Left colon (tissue), 2 donors: Measurements from ENCODE around the gene ARRB1. TPM values are rescaled to one million over a fixed set of nuclear protein-coding genes. Genes with fewer than 3 reads are reported as not detected.
"Not testable (repeated sequence)": the region's sequence is repeated elsewhere in the genome, so short reads cannot be mapped to it uniquely, and the experiment has no call there.

Experiments used
- ATAC-seq: fragments of 200-7000 bp; cut with Tn5 transposase; one replicate; pipeline ENCODE4 v1.9.1; 2020; ENCODE audit warnings: mild to moderate bottlenecking, moderate library complexity
- DNase-seq, 2 donors: peaks; one replicate each; pipeline ENCODE4 v3.0.0-alpha.2; 2020
- intact Hi-C, 2 donors: fragments of 100-400 bp; cut with DNase I in 1 of 2; cut with micrococcal nuclease in 1 of 2; formaldehyde crosslinking; loops; one replicate each; pipeline versions ENCODE4 v1.11.2 to v1.14.0; 2022; cut with DNase I, micrococcal nuclease
- total RNA-seq, 2 donors: library from RNA; stranded (reverse); fragmentation: NEBNext Ultra II Directional; extraction: Animal tissue kit (Norgen Biotek cat#: 25700); gene quantifications; one replicate each; pipeline ENCODE4 v1.2.1, GENCODE V29; 2021
- donor health status: DM: no; HTN: no; CAD: no.
- donor health status: DM: yes; HTN: yes; CAD: no.

The ARRB1 gene
- total RNA-seq, 2 donors from 2014 or later, result 80.5 to 95.4 TPM

DNA sequence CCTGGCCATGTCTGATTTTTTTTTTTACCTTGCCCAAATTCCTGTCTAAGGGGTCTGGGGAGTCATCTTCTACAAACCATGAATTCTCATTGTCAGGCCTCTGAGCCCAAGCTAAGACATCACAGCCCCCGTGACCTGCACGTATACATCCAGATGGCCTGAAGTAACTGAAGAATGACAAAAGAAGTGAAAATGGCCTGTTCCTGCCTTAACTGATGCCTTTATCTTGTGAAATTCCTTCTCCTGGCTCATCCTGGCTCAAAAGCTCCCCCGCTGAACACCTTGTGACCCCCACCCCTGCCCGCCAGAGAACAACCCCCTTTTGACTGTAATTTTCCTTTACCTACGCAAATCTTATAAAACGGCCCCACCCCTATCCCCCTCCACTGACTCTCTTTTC is 20.2 kb downstream of the ARRB1 start:
- DNase-seq, ATAC-seq, intact Hi-C loops: not testable (repeated sequence)

- intact Hi-C loops, DNase-seq, ATAC-seq: not testable (repeated sequence)
These were observed 20.6 kb downstream of the ARRB1 start for GRCh38 chr11:75330886-75331285.

GRCh38 chr11:75330291-75330690 is 21.2 kb downstream of the ARRB1 start:
- intact Hi-C loops, result no loop called here
- peak; percentile 66 to 83 for DNase-seq
- peak; percentile 81 for ATAC-seq

GRCh38 chr11:75328426-75329277 is 22.8 kb downstream of the ARRB1 start:
- intact Hi-C loops, result loop anchor here in 1 of 2 donors (5.0 kb wide), 1 partner anchor 54 kb away; no protein-coding TSS in a partner anchor
- peak; percentile 84 to 85 for DNase-seq
- ATAC-seq, result peak; percentile 70

- ATAC-seq, result no peak
- no peak for DNase-seq
- intact Hi-C loops, result loop anchor here in 1 of 2 donors (5.0 kb wide), 1 partner anchor 56 kb away; no protein-coding TSS in a partner anchor
These were observed 25.0 kb downstream of the ARRB1 start for GRCh38 chr11:75326439-75326810.

GRCh38 chr11:75325713-75326438 is 25.6 kb downstream of the ARRB1 start:
- no peak for ATAC-seq
- intact Hi-C loops, result loop anchor here in 1 of 2 donors (5.0 kb wide), 1 partner anchor 56 kb away; no protein-coding TSS in a partner anchor
- DNase-seq, result peak in 1 of 2 donors; percentile 72

GRCh38 chr11:75324740-75325139 is 26.7 kb downstream of the ARRB1 start:
- no peak for ATAC-seq

DNA sequence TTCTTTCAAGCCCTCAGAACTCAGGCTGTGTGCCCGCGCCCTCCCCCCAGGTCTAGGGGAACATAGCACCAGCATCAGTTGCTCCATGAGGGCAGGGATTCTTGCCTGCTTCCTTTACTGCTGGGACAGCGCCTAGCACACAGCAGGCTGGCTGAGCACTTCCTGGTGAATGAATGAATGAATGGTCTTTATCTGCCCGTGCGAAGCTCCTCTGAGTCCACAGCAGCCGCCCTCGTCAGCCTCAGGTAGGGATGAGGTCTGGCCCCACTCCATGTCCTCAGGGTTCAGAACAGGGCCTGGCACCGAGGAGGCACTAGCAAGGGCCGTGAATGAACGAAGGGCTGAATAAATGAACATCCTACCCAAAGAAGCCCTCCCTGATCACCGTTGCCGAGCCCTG is 27.3 kb downstream of the ARRB1 start:
- intact Hi-C loops, result no loop called here
- no peak for DNase-seq
- no peak for ATAC-seq

More at GRCh38 chr11:75324740-75325139, 26.7 kb downstream of the ARRB1 start:
- DNase-seq, result no peak
- intact Hi-C loops, result loop anchor here in 1 of 2 donors (5.0 kb wide), 1 partner anchor 58 kb away; no protein-coding TSS in a partner anchor

GRCh38 chr11:75323609-75324008 is 27.9 kb downstream of the ARRB1 start:
- DNase-seq (peak; percentile 63 to 84), ATAC-seq (peak; percentile 72)
- intact Hi-C loops, result no loop called here

GRCh38 chr11:75320643-75321042 is 30.8 kb downstream of the ARRB1 start:
- ATAC-seq (no peak), DNase-seq (no peak)
- intact Hi-C loops, result no loop called here

- ATAC-seq, result no peak
- no peak for DNase-seq
- intact Hi-C loops, result no loop called here
These were observed 31.3 kb downstream of the ARRB1 start for GRCh38 chr11:75320046-75320618.

DNA sequence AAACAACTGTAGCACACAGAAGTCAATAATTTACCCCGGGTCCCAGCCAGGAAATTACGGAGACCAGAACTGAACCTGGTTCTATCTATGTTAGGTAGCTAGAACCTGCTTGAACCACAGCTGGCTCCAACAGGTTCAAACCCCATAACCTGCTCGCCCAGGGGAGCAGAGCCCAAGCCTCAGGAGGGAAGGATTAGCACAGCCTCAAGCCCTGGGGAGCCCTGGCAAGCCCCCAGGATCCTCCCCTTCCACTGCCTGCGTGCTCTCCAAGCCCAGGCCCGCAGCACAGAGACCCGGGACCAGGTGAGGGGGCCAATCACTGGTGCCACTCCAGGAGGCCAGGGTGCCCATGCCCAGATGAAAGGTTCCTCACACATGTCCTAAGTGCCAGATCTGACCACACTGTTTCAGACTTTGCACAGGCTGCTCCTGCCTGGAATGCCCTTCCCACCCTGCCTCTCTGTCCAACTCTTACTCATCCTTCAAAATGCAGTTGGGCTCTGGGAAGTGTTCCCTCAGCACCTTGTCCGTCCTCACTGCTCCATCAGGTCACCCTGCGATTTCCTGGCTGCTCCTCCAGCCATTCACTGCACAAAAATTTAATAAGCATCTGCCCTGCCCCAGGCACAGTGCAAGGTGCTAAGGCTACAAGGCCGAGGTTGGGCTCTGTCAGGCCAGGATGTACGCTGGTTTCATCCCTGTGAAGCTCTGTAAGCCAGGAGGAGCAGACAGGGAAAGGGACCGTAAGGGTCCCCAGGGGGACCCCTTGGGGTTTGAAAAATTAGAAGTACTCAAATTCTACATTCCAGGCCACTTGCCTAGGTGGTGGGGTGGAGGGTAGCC is 32.2 kb downstream of the ARRB1 start:
- intact Hi-C loops, result no loop called here
- DNase-seq, result peak; percentile 63 to 80
- peak; percentile 71 for ATAC-seq

DNA sequence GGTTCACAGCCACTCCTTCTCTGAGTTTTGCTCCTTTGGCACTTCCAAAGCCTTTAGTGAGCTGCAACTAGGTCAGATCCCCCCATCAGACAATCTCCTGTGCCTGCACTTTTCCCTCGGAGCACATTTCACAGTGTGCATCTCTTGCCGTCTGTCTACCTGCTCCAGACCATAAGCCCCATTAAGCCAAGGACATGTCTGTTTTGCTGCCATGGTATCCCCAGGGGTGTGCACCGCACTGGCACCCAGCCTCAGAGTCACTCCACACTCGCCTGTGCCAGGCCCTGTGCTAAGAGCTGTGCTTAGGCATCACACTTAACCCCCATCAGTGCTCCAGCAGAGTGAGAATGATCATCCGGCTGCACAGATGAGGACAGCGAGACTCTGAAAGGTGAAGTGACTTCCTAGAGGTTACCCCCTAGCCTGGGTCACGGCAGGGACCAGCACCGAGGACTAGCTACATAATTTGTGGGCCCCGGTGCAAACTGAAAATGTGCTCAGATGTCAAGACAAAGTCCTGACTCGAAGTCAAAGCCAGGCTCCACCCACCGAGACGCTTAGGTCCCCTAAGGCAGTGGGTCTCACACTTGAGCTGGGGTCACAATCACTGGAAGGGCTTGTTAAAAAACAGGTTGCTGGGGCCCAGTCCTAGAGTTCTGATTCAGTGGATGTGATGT is 33.9 kb downstream of the ARRB1 start:
- ATAC-seq (no peak), DNase-seq (no peak)
- intact Hi-C loops, result no loop called here

- DNase-seq (no peak), ATAC-seq (no peak)
- intact Hi-C loops, result no loop called here
These were observed 36.0 kb downstream of the ARRB1 start for GRCh38 chr11:75315439-75315805.

- no peak for ATAC-seq
- intact Hi-C loops, result no loop called here
- no peak for DNase-seq
These were observed 36.6 kb downstream of the ARRB1 start for GRCh38 chr11:75314771-75315438.

DNA sequence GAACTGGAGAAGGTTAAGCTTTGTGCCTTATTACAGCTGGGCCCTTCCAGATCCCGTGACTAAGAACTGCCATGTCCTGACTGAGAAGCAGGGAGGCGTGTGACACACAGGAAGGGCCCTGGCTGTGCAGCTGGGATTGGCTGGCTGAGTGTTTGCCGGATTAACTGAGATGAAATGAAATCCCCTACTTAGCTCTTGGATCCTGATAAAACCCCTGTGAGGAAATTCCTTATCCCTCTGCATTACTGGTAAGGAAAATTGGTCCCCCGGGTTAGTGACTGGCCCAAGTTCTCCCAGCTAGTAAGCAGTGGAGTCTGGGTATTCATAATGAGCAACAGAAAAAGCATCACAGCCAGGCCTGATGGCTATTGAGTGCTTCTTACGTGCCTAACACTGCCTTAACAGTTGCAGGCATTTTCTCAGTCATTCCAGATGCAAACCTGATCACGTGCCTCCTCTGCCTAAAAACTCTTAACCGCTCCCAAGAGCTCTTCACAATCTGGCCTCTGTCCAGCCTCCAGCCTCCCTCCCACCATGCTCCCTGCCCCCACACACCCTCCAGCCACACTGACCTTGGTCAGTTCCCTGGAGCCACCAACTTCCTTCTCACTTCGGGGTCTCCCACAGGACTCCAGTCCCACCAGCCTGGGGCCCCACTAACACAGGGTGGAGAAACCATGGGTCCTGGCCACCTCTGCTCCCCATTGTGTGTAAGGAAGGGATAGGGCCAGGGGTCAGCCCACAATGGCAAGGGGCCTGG is 37.8 kb downstream of the ARRB1 start:
- DNase-seq, result no peak
- peak; percentile 23 for ATAC-seq
- intact Hi-C loops, result no loop called here

GRCh38 chr11:75312346-75312745 is 39.1 kb downstream of the ARRB1 start:
- ATAC-seq (no peak), DNase-seq (no peak)
- intact Hi-C loops, result no loop called here
